Measurements from ENCODE around the gene DMTF1. TPM values are rescaled to one million over a fixed set of nuclear protein-coding genes. Genes with fewer than 3 reads are reported as not detected.

The DMTF1 gene
- total and polyA plus RNA-seq, 9 of the 15 experiments (the other 6 are each of a cell fraction or from before 2014, with no cell fraction given): 25.7 to 208 (median 74.7) TPM

DNA sequence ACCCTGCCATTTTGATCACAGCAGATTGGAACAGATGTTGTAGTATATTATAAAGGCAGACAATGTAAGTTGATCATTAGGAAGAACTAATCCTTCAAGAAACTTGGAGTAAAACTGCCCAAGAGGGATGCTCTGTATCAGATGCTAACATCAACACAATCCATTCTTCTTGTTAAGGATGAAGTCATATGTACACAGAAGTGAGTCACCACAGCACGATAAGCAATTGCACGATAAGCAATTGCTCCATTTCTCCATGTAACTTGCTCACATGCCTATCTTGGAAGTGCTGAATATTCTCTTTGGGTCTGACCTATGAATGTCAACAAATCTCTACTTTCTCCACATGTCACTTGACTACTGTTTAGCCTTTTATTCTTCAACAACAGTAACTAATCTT lies 41.5 kb upstream of the DMTF1 start (continued):
- TF ChIP-seq, protein P1, sequence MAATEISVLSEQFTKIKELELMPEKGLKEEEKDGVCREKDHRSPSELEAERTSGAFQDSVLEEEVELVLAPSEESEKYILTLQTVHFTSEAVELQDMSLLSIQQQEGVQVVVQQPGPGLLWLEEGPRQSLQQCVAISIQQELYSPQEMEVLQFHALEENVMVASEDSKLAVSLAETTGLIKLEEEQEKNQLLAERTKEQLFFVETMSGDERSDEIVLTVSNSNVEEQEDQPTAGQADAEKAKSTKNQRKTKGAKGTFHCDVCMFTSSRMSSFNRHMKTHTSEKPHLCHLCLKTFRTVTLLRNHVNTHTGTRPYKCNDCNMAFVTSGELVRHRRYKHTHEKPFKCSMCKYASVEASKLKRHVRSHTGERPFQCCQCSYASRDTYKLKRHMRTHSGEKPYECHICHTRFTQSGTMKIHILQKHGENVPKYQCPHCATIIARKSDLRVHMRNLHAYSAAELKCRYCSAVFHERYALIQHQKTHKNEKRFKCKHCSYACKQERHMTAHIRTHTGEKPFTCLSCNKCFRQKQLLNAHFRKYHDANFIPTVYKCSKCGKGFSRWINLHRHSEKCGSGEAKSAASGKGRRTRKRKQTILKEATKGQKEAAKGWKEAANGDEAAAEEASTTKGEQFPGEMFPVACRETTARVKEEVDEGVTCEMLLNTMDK (IDR thresholded peaks at IDR 0.05; ENCODE audit: borderline replicate concordance, insufficient read depth, low read depth, low read length, poor library complexity, severe bottlenecking): no peak
- TF ChIP-seq ZNF408 (CRISPR knock-in tag; IDR thresholded peaks at IDR 0.05; ENCODE audit: low read depth) (no peak), KLF10 (CRISPR knock-in tag; IDR thresholded peaks at IDR 0.05) (no peak), CCAR2 (IDR thresholded peaks at IDR 0.05; ENCODE audit: low read depth, low read length) (no peak), RFX1 (IDR thresholded peaks at IDR 0.05) (no peak), HDAC8 (tag; IDR thresholded peaks at IDR 0.05) (no peak), ETV5 (CRISPR knock-in tag; IDR thresholded peaks at IDR 0.05; ENCODE audit: low read depth) (no peak), CBX8 (IDR thresholded peaks at IDR 0.05; ENCODE audit: borderline replicate concordance, extremely low read depth, low read depth, low read length, poor library complexity, severe bottlenecking) (no peak), MAFK (IDR thresholded peaks at IDR 0.05; ENCODE audit: low read length) (peak; percentile 81), KLF6 (CRISPR knock-in tag; IDR thresholded peaks at IDR 0.05; ENCODE audit: borderline replicate concordance) (no peak), FOXA1 (IDR thresholded peaks at IDR 0.05; ENCODE audit: borderline replicate concordance) (peak; percentile 84), PHF21A (IDR thresholded peaks at IDR 0.05; ENCODE audit: borderline replicate concordance, low read depth) (no peak), TCF3 (CRISPR knock-in tag; IDR thresholded peaks at IDR 0.05) (peak; percentile 30; the same call in 1 of the 2 replicates)
- TF ChIP-seq, protein P2, sequence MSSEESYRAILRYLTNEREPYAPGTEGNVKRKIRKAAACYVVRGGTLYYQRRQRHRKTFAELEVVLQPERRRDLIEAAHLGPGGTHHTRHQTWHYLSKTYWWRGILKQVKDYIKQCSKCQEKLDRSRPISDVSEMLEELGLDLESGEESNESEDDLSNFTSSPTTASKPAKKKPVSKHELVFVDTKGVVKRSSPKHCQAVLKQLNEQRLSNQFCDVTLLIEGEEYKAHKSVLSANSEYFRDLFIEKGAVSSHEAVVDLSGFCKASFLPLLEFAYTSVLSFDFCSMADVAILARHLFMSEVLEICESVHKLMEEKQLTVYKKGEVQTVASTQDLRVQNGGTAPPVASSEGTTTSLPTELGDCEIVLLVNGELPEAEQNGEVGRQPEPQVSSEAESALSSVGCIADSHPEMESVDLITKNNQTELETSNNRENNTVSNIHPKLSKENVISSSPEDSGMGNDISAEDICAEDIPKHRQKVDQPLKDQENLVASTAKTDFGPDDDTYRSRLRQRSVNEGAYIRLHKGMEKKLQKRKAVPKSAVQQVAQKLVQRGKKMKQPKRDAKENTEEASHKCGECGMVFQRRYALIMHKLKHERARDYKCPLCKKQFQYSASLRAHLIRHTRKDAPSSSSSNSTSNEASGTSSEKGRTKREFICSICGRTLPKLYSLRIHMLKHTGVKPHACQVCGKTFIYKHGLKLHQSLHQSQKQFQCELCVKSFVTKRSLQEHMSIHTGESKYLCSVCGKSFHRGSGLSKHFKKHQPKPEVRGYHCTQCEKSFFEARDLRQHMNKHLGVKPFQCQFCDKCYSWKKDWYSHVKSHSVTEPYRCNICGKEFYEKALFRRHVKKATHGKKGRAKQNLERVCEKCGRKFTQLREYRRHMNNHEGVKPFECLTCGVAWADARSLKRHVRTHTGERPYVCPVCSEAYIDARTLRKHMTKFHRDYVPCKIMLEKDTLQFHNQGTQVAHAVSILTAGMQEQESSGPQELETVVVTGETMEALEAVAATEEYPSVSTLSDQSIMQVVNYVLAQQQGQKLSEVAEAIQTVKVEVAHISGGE (CRISPR knock-in tag; IDR thresholded peaks at IDR 0.05): no peak; a peak in 1 of 6 replicates
- TF ChIP-seq, protein P3, sequence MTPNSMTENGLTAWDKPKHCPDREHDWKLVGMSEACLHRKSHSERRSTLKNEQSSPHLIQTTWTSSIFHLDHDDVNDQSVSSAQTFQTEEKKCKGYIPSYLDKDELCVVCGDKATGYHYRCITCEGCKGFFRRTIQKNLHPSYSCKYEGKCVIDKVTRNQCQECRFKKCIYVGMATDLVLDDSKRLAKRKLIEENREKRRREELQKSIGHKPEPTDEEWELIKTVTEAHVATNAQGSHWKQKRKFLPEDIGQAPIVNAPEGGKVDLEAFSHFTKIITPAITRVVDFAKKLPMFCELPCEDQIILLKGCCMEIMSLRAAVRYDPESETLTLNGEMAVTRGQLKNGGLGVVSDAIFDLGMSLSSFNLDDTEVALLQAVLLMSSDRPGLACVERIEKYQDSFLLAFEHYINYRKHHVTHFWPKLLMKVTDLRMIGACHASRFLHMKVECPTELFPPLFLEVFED (CRISPR knock-in tag; conservative IDR thresholded peaks at IDR 0.05): no peak
- TF ChIP-seq, protein P4, sequence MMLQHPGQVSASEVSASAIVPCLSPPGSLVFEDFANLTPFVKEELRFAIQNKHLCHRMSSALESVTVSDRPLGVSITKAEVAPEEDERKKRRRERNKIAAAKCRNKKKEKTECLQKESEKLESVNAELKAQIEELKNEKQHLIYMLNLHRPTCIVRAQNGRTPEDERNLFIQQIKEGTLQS (IDR thresholded peaks at IDR 0.05): peak; percentile 100
- TF ChIP-seq, protein P4 (CRISPR knock-in tag; conservative IDR thresholded peaks at IDR 0.05): peak; percentile 94

All from K562 (cell line).